Omental fat pad (tissue), 4 donors: ENCODE data around the gene CLTC. TPM values are rescaled to one million over a fixed set of nuclear protein-coding genes. Genes with fewer than 3 reads are reported as not detected.

ENCODE experiments used
- ATAC-seq: fragments of 150-250 bp; one replicate; pipeline ENCODE4 v1.9.1; 2016; ENCODE audit warnings: mild to moderate bottlenecking, moderate library complexity; ENCODE audit not compliant: low FRiP score
- DNase-seq: peaks from one replicate; pipeline ENCODE4 v3.0.0-alpha.2; 2019; ENCODE audit warnings: low spot score
- CTCF ChIP-seq, 3 donors: fragments of 450-650 bp; IDR thresholded peaks; one replicate each; pipeline ENCODE4 v1.5.1; 2016 to 2017; ENCODE audit warnings: antibody characterized with exemption in 3 of 3, mild to moderate bottlenecking in 3 of 3, moderate library complexity in 2 of 3
- total RNA-seq, 4 donors: library from RNA; depleted of rRNA; stranded (reverse); fragments of >200 nt; gene quantifications; one replicate each; pipeline ENCODE4 v1.1.0, GENCODE V29; 2016

Gene CLTC
- total RNA-seq, 4 donors from 2014 or later, result 217 to 241 (median 230) TPM

- DNase-seq (no peak), ATAC-seq (no peak)
- no peak for TF ChIP-seq CTCF (IDR thresholded peaks at IDR 0.05)
These were observed 8.2 kb upstream of the CLTC start for GRCh38 chr17:59611503-59611902.

- DNase-seq (no peak), ATAC-seq (no peak)
- TF ChIP-seq CTCF (IDR thresholded peaks at IDR 0.05), result no peak
These were observed 3.3 kb upstream of the CLTC start for GRCh38 chr17:59616253-59616920.

- no peak for TF ChIP-seq CTCF (IDR thresholded peaks at IDR 0.05)
- ATAC-seq (no peak), DNase-seq (no peak)
These were observed 2.5 kb upstream of the CLTC start for GRCh38 chr17:59617156-59617732.

GRCh38 chr17:59619035-59619297 lies 729 bp upstream of the CLTC start:
- ATAC-seq, result no peak
- TF ChIP-seq CTCF (IDR thresholded peaks at IDR 0.05), result no peak
- no peak for DNase-seq

GRCh38 chr17:59620064-59620359 lies 317 bp downstream of the CLTC start:
- ATAC-seq, result peak; percentile 2
- no peak for TF ChIP-seq CTCF (IDR thresholded peaks at IDR 0.05)
- no peak for DNase-seq

GRCh38 chr17:59620518-59621259 lies 994 bp downstream of the CLTC start:
- TF ChIP-seq CTCF (IDR thresholded peaks at IDR 0.05), result no peak
- no peak for ATAC-seq
- no peak for DNase-seq

GRCh38 chr17:59621771-59622170 lies 2.1 kb downstream of the CLTC start:
- ATAC-seq, result no peak

More at GRCh38 chr17:59621771-59622170, 2.1 kb downstream of the CLTC start:
- TF ChIP-seq CTCF (IDR thresholded peaks at IDR 0.05), result no peak
- DNase-seq, result no peak
